Measurements from ENCODE around the gene CCDC184.
A peak's percentile ranks its signal among the peaks of the same experiment; 100 is the strongest.

Gene CCDC184

DNA sequence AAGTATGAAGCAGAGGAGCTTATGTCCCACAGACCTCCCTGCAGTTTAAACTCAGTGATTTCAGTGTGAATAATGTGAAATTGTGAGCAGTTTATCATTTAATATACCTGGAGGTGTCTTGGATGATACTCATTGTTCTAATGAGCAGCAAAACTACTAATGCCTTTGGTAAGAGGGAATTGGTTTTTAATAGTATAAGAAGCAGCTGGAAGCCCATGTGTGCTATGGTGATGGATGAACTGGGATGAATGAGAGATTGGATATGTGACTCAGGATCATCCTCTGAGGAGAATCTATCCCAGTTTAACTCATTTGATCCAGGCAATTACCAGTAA is 7.1 kb upstream of the CCDC184 start:
- no peak for DNase-seq (ENCODE audit: low read depth)
- no peak overlapping the region for H3K4me3 ChIP-seq (ENCODE audit: low read depth, low read length)

GRCh38 chr12:48177982-48178381 is 5.5 kb upstream of the CCDC184 start:
- H3K4me3 ChIP-seq (ENCODE audit: low read depth, low read length), result no peak overlapping the region
- no peak for DNase-seq (ENCODE audit: low read depth)

- H3K4me3 ChIP-seq (ENCODE audit: low read depth, low read length), result no peak overlapping the region
- DNase-seq (ENCODE audit: low read depth), result no peak
Observed at GRCh38 chr12:48179466-48179865, 4.0 kb upstream of the CCDC184 start.

DNA sequence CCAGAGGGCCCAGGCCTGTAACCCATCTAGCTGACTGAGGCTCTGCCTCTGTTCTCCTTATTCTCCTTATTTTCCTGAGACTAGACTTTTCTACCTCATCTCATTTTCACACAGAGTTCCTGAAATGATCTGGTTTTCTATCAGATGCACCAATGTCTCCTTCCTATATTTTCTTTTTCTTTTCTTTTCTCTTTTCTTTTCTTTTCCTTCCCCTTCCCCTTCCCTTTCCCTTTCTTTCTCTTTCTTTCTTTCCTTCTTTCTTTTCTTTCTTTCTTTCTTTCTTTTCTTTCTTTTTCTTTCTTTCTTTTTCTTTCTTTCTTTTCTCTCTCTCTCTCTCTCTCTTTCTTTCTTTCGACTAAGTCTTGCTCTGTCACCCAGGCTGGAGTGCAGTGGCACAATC is 3.0 kb upstream of the CCDC184 start:
- no peak overlapping the region for H3K4me3 ChIP-seq (ENCODE audit: low read depth, low read length)
- DNase-seq (ENCODE audit: low read depth), result no peak

GRCh38 chr12:48180857-48181495 is 2.5 kb upstream of the CCDC184 start:
- H3K4me3 ChIP-seq (ENCODE audit: low read depth, low read length), result no peak overlapping the region
- no peak for DNase-seq (ENCODE audit: low read depth)

DNA sequence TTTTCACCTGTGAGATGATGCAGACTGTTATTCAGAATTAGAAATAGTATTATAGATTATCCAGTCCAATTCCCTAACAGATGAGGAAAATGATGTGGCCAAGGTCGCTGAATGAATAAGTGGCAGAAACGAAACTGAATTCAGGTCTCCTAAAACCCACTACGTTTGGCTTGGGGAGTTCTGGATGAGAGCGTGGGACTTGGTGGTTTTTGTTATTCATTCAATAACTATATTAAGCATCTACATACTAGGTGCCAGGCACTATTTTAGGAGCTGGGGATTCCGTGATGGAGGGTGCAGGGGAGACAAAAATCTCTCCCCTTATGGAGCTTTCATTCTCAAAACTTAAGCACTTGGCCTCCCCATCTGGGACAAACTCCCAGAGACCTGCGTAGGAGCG is 813 bp upstream of the CCDC184 start:
- H3K4me3 ChIP-seq (ENCODE audit: low read depth, low read length), result peak overlapping the region; percentile 74
- no peak for DNase-seq (ENCODE audit: low read depth)

DNA sequence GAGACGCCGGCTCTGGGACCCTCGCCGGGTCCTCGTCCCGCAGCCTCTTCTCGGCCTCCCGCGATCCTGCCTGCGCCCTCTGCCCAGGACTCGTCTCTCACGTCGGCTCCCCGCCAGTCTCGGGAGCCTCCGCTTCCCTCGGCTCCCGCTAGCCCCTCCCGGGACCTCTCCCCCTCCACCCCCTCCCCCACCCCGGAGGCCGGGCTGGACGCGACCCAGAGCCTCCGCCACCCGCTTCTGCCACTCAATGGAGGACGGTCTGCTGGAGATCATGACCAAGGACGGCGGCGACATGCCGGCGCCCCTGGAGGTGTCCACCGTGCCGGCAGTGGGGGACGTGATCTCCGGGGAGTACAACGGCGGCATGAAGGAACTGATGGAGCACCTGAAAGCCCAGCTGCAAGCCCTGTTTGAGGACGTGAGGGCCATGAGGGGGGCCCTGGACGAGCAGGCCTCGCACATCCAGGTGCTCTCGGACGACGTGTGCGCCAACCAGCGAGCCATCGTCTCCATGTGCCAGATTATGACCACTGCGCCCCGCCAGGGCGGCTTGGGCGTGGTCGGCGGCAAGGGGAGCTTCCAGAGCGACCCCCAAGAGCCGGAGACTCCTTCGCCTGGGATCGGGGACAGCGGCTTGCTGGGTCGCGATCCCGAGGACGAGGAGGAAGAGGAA is 568 bp downstream of the CCDC184 start:
- DNase-seq (ENCODE audit: low read depth), result no peak
- peak overlapping the region; percentile 74 for H3K4me3 ChIP-seq (ENCODE audit: low read depth, low read length)

DNA sequence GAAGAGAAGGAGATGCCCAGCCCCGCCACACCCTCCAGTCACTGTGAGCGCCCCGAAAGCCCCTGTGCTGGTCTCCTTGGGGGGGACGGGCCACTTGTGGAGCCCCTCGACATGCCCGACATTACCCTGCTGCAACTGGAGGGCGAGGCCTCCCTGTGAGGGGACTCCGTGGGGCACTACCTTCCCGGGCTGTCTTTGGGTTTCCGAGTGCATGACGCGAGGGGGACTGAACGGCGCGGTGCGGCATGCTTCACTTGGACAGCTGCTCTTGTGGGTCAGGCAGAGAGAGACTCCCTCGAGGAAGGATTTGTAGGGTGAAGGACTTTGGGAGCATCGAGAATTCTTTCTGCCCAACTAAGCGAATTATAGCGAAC is 1.1 kb downstream of the CCDC184 start:
- H3K4me3 ChIP-seq (ENCODE audit: low read depth, low read length), result peak overlapping the region; percentile 74
- DNase-seq (ENCODE audit: low read depth), result no peak

GRCh38 chr12:48185181-48185919 is 1.9 kb downstream of the CCDC184 start:
- H3K4me3 ChIP-seq (ENCODE audit: low read depth, low read length), result no peak overlapping the region
- no peak for DNase-seq (ENCODE audit: low read depth)

DNA sequence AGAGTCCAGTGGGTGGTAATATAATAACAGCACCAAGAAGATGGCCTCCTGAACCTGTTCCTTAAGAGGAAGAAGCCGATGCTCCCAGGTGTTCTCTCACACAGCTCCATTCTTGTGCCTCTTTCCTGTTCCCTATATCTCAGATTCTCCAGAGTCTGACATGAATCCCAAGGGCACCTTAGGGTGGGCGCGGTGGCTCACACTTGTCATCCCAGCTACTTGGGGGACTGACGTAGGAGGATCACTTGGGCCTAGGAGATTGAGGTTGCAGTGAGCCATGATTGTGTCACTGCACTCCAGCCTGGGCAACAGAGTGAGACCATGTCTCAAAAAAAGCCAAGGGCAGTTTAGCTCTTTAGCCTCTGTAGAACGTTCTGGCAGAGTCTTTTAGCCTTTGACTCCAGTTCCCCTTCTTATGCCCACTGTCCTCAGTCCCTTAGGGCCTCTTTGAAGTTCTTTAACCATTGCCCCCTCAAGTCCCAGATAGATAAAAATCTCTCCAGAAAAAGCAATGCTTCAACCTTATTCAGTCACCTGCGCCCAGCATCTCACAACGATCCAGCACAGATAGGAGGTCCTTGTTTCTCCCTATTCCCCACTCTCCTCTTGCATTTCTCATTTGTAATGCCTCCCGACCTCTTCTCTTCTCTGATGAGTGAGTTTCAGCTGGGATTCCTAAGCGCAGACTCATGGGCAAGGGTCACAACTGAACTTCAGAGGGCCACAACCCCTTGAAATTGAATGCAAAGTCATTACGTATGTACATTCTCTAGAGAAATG is 4.7 kb downstream of the CCDC184 start:
- H3K4me3 ChIP-seq (ENCODE audit: low read depth, low read length), result no peak overlapping the region
- DNase-seq (ENCODE audit: low read depth), result no peak

DNA sequence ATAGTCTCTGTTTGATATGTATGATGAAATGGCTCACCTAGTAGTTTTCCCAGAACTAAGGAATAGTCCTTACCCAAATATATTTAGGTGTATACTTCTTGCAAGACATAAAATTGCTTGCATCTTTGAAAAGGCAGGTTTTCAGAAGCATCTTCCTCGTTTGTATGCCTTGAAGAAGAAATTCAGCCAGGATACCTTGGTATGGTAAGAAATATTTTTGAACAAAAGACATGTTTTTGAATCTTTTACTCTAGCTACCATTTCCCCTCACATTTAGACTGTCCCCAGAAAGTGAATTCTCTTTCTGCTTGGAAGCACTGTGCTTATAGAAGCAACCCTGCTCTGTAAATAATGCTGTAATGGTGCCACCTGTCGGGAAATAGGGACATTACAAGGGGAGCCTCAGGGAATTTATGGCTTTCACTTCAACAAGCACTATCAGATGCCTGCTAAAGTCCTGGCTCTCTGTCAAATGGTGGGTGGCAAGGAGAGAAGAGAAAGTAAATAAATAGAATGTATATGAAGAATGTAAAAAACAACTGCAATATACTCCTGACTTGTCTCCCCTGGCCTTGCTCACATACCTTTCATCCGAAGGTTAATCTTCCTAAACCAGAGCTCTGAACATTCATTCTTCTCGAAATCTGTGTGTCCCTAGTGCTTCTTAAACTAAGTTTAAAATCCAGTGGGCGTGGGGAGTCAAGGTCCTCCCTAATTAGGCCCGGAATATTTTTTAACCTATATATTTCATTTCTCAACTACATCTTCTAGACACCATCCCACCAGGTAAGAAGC is 6.1 kb downstream of the CCDC184 start:
- peak; percentile 41 for DNase-seq (ENCODE audit: low read depth)
- no peak overlapping the region for H3K4me3 ChIP-seq (ENCODE audit: low read depth, low read length)

DNA sequence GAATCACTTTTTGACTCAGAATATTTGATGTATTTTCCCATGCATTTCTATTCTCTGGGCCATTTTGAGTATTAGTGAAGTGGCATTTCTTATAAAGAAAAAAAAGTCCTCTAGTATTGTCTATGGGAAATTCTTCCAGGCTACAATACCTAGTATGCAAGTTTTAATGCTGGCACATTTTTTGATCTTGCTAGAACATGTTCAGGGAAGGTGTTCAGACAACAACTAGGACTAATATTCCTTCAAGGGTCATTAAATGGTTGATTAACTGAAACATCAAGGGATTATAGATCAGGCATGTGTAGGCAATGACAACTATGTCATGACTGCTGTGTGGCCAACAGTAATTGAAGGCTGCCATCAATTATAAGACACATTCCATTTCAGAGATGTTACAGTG is 7.7 kb downstream of the CCDC184 start:
- no peak overlapping the region for H3K4me3 ChIP-seq (ENCODE audit: low read depth, low read length)
- no peak for DNase-seq (ENCODE audit: low read depth)

GRCh38 chr12:48192861-48193260 is 9.4 kb downstream of the CCDC184 start:
- DNase-seq (ENCODE audit: low read depth), result no peak
- no peak overlapping the region for H3K4me3 ChIP-seq (ENCODE audit: low read depth, low read length)

GRCh38 chr12:48193623-48194022 is 10.2 kb downstream of the CCDC184 start:
- no peak for DNase-seq (ENCODE audit: low read depth)
- no peak overlapping the region for H3K4me3 ChIP-seq (ENCODE audit: low read depth, low read length)

- no peak overlapping the region for H3K4me3 ChIP-seq (ENCODE audit: low read depth, low read length)
- no peak for DNase-seq (ENCODE audit: low read depth)
Observed at GRCh38 chr12:48194799-48195201, 11.4 kb downstream of the CCDC184 start.

DNA sequence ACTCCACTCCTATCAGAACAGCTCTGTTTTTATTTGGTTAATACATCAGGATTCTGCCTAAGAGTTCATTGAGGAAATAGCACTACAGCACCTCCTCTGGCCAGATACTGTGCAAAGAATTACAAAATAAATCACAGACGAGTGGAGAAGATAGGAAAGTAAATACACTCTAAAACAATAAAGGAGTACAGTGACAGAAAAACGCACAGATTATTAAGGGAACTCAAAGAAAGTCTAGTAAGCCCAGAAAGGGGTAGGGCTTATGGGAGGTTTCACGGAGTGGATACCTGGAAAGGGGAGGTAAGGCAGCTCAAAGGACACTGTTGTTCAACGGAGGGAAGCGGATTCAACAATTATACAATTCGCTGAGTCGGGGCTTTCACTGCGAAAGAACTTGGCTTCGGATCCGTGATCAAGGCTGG is 14.1 kb downstream of the CCDC184 start:
- no peak for DNase-seq (ENCODE audit: low read depth)
- peak overlapping the region; percentile 76 for H3K4me3 ChIP-seq (ENCODE audit: low read depth, low read length)

DNA sequence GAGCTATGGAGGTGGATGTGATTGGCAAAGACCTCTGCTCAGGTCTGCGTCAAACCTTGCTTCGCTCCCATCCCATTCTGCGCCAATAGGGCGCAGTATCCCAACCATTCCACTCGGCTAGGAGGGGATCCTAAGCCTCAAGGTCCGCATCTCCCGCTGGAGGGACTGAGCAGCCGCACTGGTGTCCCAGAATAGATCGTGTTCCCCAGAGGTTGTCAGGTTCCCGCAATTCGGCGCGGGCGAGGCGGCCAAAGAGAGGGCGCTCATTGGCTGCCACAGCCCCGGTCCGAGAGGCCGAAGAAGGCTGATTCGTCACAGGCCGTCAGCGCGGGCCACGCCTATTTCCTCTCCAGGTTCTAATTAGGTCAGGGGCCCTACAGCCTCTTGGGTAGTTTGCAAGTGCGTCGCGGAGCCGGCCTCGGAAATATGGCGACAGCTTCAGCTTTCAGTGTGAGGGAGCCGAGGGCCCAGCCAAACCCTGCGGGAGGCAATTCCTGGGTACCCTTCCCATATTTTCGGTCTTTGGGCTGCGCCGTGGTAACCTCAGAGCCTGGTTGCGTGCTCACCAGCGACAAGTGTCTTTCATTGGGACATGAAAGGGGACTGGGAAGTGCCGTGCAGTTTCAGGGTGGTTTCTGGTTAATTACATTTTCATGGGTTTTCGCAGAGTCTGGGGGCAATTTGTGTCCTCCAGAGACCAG is 14.7 kb downstream of the CCDC184 start:
- no peak for DNase-seq (ENCODE audit: low read depth)
- H3K4me3 ChIP-seq (ENCODE audit: low read depth, low read length), result peak overlapping the region; percentile 76

GRCh38 chr12:48198672-48198971 is 15.2 kb downstream of the CCDC184 start:
- DNase-seq (ENCODE audit: low read depth), result no peak
- peak overlapping the region; percentile 76 for H3K4me3 ChIP-seq (ENCODE audit: low read depth, low read length)

DNA sequence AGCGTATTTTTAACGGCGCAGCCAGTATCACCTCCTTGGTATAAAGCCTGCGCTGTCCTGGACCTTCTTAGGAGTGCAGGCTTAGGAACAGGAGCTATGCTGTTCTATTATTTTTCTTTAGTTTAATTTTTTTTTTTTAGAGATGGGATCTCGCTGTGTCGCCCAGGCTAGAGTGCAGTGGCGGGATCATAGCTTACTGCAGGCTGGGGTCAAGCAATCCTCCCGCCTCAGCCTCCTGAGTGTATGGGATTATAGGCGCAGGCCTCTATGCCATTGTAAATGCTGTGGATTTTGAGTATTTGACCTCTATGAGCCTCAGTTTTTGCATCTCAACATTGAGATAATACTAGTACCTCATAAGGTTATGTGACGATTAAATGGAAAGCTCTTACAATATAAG is 15.5 kb downstream of the CCDC184 start:
- H3K4me3 ChIP-seq (ENCODE audit: low read depth, low read length), result peak overlapping the region; percentile 76
- DNase-seq (ENCODE audit: low read depth), result no peak

All from skeletal muscle cell (primary cell).